HT-29 (cell line): Measurements from ENCODE around the gene TGFBR1. TPM values are rescaled to one million over a fixed set of nuclear protein-coding genes. Genes with fewer than 3 reads are reported as not detected.
"Not testable (repeated sequence)": the region's sequence is repeated elsewhere in the genome, so short reads cannot be mapped to it uniquely, and the experiment has no call there.

Experiments
- DNase-seq: peaks from one replicate; pipeline ENCODE4 v3.0.0-alpha.2; 2015; ENCODE audit warnings: low spot score
- total RNA-seq: library from RNA; depleted of rRNA; stranded (reverse); fragments of >200 nt; shearing (Covaris generic); gene quantifications from 2 replicates; pipeline ENCODE4 v1.2.3, GENCODE V29; 2014

The TGFBR1 gene
- total RNA-seq, 1 experiment from 2014 or later, result 4.7 TPM

- no peak for DNase-seq
Measured at GRCh38 chr9:99076030-99076429, 28.9 kb upstream of the TGFBR1 start.

- no peak for DNase-seq
Measured at GRCh38 chr9:99076483-99077171, 28.3 kb upstream of the TGFBR1 start.

DNA sequence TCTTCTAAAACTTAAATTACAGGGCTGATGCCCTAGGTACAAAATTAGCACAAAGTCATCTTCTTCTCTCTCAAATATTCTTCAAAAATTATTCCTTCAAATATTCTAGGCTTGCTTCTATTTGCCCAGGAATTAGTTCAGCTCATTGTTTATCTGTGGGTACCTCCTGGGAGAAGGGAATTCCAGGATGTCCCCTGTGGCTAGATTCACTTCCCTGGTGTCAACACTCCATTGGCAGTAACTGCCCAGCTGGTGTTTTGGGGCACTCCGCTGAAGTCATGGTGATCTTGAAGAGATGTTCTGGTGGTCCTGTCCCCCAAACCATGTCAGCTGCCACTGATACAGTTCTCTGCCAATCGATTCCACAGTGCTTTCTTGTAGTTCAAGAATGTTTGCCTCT is 26.2 kb upstream of the TGFBR1 start:
- DNase-seq, result no peak

GRCh38 chr9:99079542-99079941 is 25.4 kb upstream of the TGFBR1 start:
- DNase-seq, result no peak

- no peak for DNase-seq
Measured at GRCh38 chr9:99083051-99083450, 21.9 kb upstream of the TGFBR1 start.

DNA sequence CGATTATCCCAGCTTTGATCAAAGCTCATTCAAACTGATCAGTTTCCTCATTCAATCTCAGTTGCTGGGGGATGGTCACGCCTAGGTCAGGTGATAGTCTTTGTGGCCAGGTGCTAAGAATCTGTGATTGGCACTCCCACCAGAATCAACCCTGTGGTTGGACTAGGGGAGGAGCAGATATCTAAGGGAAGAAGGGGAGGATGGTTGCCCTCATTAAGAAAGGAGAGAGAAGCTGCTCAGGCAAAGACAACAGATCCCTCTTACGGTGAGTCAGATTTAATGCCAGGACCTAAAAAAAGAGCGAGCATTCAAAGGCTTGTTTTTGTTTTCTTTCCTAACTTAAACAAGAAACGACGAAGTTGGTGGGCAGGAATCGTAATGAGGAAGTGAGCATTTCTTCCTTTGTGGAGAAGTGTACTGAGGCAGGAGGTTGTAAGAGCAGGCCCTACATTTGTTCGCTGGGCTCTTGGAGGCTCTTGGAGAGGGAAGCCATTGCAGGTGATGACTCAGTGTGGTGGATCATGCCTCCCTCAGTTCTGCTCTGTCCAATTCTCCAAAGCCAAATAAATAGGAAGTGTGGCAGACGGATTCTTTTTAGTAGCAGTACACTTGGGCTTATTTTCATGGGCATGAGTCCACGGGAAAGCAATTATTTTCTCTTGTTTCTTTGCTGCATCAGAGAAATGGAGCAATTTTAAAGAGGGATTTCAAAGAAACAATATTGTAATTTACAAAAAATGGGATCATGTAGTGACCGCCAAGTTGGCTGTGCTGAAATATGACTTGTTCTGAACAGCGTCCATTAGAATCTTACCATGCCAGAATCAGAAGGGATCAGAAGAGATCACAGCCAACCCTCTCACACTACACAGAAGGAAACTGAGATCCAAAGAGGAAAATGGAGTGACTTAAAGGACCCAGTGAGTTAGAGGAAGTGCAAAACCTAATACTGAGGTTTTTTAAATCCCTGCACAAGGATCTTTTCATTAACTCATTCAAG is 18.7 kb upstream of the TGFBR1 start:
- DNase-seq, result no peak

- no peak for DNase-seq
Measured at GRCh38 chr9:99087462-99087861, 17.5 kb upstream of the TGFBR1 start.

GRCh38 chr9:99090336-99091130 is 14.4 kb upstream of the TGFBR1 start:
- DNase-seq, result no peak

- DNase-seq, result no peak
Measured at GRCh38 chr9:99092643-99093491, 12.0 kb upstream of the TGFBR1 start.

DNA sequence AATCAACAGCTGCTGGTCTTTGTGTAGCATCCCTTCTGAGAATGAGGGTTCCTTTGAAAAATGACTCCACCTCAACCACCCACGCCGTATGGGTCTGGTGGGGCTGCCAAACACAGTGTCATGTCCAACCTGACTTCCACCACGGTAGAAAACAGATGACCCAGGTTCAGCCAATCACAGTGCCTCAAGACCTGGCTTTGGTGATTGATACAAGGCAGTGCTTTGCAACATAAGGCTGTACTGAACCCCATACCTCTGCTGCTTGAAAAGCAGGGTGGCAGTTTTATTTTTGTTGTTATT is 11.5 kb upstream of the TGFBR1 start:
- no peak for DNase-seq

DNA sequence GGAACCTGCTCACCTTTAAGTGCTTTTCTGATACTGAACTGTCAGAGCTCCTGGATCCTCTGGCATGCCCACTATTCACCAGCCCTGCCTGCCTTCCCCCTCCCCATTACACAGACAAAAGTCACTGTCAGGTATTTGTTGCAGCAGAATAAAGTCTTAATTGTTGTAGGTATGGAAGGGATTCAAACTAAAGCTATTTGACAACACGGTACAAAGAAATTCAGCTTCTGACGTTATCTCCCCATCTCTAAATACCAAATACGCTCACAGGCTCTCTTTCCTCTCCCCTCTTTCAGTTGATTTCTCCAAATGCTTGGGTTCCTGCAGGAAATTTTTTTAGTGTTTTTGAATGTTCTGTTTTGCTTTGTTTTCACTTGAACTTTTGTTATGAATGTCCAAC is 9.3 kb upstream of the TGFBR1 start:
- DNase-seq, result no peak

DNA sequence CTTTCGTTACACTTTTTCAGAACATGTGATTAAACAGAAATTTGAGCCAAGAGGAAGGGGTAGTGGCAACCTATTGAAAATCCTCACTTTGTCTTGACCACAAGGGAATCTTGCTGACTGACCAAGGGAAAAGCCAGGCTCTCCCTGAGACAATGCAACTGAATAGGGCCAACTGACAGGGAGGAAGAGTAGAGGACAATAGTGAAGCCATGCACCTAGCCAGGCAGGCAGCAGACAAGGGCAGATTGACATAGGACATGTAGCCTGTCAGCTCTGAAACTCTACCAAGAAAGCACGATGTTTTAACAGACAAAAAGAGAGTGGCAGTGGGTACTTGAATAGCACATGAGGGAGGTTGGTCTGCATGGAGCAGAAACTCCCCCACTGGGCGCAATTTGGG is 8.5 kb upstream of the TGFBR1 start:
- no peak for DNase-seq

GRCh38 chr9:99099806-99100585 is 4.9 kb upstream of the TGFBR1 start:
- DNase-seq, result not testable (repeated sequence)

- DNase-seq, result no peak
Measured at GRCh38 chr9:99101271-99101670, 3.6 kb upstream of the TGFBR1 start.

DNA sequence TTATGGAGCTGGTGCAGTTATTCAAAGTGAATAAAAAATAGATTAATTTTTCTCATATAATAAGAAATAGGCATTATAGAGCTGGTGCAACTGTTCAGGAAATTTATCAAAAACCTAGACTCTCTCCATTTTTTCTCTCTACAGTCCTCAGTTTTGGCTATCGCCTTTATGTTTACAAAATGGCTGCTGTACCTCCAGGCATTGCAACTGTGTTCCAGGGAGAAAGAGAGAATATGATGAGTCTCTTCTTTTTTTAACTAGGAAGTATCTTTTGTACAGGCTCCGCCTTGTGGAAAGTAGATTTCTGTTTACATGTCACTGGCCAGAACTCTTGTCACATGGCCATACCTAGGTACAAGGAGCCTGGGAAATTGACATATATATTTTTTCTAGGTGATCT is 3.1 kb upstream of the TGFBR1 start:
- DNase-seq, result no peak

- DNase-seq, result no peak
Measured at GRCh38 chr9:99103054-99103895, 1.6 kb upstream of the TGFBR1 start.

- no peak for DNase-seq
Measured at GRCh38 chr9:99103901-99104458, 933 bp upstream of the TGFBR1 start.

DNA sequence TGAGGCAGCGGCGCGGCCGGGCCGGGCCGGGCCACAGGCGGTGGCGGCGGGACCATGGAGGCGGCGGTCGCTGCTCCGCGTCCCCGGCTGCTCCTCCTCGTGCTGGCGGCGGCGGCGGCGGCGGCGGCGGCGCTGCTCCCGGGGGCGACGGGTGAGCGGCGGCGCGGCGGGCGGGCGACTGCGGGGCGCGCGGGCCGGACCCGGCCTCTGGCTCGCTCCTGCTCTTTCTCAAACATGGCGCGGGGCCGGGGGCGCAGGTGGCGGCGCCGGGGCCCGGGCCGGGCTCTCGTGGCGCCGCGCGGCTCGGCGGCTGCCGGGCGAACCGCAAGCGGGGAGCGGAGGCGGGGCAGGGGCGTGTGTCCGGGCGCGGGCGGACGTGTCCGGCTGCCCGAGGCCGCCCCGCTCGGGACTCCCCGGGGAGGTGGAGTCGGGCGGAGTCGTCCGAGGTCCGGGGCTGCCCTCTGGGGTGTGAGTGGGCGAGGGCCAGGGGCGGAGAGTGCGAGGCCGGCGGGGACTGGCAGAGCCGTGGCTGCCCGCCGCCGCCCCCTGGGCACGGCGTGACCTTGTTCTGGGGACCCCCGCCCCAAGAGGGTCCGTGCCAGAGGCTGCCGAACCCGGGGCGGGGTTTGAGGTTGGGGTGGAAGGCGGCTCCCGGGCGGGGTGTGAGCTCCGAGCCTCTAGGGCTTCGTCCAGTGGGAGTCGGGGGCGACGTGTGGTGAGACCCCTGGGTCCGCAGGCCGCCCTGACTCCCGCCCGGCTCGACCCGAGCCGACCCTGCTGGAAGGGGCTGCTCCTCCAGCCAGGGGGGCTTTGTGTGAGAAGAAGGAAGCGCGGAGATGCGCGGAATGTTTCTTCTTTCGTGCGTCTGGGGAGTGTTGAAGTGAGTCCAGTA is 485 bp downstream of the TGFBR1 start:
- peak; percentile 37 for DNase-seq
